Uterus (tissue), 2 donors: ENCODE measurements around the gene CDKAL1.

ENCODE experiments used
- CTCF ChIP-seq, 4 experiments: fragments of 200-600 bp in 2 of 4; fragments of 450-650 bp in 2 of 4; sonication (generic) in 2 of 4; IDR thresholded peaks; one replicate each; pipeline ENCODE4 v1.5.1; 2016 to 2019; ENCODE audit warnings: antibody characterized with exemption in 4 of 4, mild to moderate bottlenecking in 2 of 4, moderate library complexity in 1 of 4
- POLR2A ChIP-seq, 2 donors: fragments of 450-650 bp; IDR thresholded peaks; one replicate each; pipeline ENCODE4 v1.6.1; 2016; ENCODE audit warnings: antibody characterized with exemption in 2 of 2, mild to moderate bottlenecking in 1 of 2, moderate library complexity in 1 of 2

GRCh38 chr6:21003780-21004541 lies 469.7 kb downstream of the CDKAL1 start:
- TF ChIP-seq CTCF (IDR thresholded peaks at IDR 0.05) (no peak), POLR2A (IDR thresholded peaks at IDR 0.05) (no peak)
